Measurements from ENCODE around the gene VPS13C.
A peak's percentile ranks its signal among the peaks of the same experiment; 100 is the strongest.

VPS13C gene

DNA sequence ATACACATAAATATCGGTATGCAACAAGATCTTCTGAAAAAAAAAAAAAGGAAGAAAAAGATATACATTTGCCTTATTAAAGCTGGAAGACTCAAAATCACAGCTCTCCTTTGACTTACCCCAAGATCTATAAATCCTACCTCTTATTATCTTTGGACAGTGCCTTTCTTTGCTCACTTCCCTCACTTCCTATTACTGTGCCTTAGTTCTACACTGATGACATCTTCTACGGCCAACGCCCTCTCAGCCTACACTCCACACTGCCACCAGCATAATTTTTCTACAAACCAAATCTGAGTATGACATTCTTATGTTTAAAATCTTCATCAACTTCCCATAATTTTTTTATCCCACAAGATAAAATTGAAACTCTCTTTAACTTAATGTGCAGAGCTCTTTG is 137.1 kb downstream of the VPS13C start:
- TF ChIP-seq, protein P1, sequence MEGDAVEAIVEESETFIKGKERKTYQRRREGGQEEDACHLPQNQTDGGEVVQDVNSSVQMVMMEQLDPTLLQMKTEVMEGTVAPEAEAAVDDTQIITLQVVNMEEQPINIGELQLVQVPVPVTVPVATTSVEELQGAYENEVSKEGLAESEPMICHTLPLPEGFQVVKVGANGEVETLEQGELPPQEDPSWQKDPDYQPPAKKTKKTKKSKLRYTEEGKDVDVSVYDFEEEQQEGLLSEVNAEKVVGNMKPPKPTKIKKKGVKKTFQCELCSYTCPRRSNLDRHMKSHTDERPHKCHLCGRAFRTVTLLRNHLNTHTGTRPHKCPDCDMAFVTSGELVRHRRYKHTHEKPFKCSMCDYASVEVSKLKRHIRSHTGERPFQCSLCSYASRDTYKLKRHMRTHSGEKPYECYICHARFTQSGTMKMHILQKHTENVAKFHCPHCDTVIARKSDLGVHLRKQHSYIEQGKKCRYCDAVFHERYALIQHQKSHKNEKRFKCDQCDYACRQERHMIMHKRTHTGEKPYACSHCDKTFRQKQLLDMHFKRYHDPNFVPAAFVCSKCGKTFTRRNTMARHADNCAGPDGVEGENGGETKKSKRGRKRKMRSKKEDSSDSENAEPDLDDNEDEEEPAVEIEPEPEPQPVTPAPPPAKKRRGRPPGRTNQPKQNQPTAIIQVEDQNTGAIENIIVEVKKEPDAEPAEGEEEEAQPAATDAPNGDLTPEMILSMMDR (IDR thresholded peaks at IDR 0.05; ENCODE audit: low read depth, low read length) = no peak
- DNase-seq (ENCODE audit: low read depth in 2 of 2) = no peak
- no peak overlapping the region for H3K4me3 ChIP-seq (replicated peaks in 1 of 2; ENCODE audit: low read depth in 2 of 2, low read length in 2 of 2)

DNA sequence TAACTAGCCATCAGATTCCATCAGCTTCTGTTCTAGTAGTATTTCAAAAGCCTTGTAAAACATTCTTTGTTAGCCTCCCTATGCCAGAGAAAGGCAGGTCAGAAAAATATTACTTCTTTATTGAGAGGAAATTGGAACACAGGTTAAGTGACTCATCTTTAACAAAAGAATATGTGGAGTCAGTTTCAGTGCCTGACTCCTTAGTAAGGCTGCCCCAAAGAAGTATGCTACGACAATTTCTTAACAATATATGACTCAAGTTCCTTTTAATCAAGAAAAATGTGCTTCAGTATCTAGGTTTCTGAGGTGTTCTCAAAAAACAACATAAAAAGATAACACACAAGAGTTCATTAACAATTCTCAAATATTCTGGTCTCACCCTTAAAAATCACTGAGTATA is 139.2 kb downstream of the VPS13C start:
- H3K4me3 ChIP-seq (replicated peaks in 1 of 2; ENCODE audit: low read depth in 2 of 2, low read length in 2 of 2) = no peak overlapping the region
- TF ChIP-seq, protein P1 (IDR thresholded peaks at IDR 0.05; ENCODE audit: low read depth, low read length) = no peak
- peak in 1 of 2 donors; percentile 65 for DNase-seq (ENCODE audit: low read depth in 2 of 2)

DNA sequence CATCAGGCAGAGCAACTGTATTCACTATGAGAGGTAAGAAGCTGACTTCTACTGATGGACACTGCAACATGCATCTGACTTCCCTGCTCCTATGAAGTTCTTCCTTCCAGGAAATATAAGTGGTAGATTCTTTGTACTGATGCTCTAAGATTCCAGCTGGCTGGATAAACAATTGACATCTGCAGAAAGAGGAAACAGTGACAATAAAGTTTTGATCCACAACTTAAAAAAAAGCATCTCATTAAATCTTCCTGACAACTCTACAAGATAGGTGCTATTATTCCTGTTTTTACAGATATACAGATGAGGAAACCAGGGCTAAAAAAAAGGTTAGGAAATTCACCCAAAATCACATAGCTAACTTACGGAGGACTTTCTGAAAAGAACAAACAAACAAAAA is 142.8 kb downstream of the VPS13C start:
- TF ChIP-seq, protein P1 (IDR thresholded peaks at IDR 0.05; ENCODE audit: low read depth, low read length) = no peak
- no peak for DNase-seq (ENCODE audit: low read depth in 2 of 2)

DNA sequence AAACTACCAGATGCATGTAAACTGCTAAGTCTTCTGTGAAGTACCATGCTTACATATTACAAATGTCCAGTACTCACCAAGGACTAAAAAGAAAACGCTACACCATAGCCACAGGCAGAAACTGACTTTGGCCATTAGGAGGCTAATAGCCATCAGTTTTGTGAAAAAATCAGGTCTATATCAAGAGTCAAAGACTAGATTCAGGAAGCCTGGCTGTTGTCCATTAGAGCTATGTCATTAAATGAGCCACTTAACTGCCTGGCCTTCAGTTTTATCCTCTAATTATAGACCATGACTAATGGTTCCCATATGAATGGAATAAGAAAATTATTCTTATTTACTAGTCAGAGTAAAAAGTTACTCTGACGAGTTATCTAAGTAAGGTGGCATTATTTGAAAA is 144.1 kb downstream of the VPS13C start:
- DNase-seq (ENCODE audit: low read depth in 2 of 2) = peak in 1 of 2 donors; percentile 16
- TF ChIP-seq, protein P1 (IDR thresholded peaks at IDR 0.05; ENCODE audit: low read depth, low read length) = no peak
- H3K4me3 ChIP-seq (replicated peaks in 1 of 2; ENCODE audit: low read depth in 2 of 2, low read length in 2 of 2) = no peak overlapping the region

More for the DNA sequence above, 142.8 kb downstream of the VPS13C start:
- H3K4me3 ChIP-seq (replicated peaks in 1 of 2; ENCODE audit: low read depth in 2 of 2, low read length in 2 of 2) = no peak overlapping the region

DNA sequence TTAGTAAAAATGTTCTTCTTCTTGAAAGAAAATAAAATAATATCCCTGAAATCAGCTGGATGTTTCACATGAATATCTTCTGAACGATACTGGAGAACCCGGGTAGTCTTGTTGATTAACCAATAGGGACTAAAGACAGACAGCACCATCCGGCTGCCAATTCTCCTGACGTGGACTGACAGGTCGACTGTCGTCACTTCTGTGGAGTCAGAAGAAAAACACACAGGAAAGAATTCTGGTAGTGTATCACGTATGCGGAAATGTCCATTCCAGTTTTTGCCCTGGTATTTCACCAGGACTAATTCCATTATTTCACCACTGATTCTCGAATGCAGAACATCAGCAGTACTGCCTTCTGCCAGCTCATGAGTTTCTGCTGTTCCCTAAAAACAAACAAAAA is 144.6 kb downstream of the VPS13C start:
- TF ChIP-seq, protein P1 (IDR thresholded peaks at IDR 0.05; ENCODE audit: low read depth, low read length) = no peak
- no peak overlapping the region for H3K4me3 ChIP-seq (replicated peaks in 1 of 2; ENCODE audit: low read depth in 2 of 2, low read length in 2 of 2)
- DNase-seq (ENCODE audit: low read depth in 2 of 2) = no peak

DNA sequence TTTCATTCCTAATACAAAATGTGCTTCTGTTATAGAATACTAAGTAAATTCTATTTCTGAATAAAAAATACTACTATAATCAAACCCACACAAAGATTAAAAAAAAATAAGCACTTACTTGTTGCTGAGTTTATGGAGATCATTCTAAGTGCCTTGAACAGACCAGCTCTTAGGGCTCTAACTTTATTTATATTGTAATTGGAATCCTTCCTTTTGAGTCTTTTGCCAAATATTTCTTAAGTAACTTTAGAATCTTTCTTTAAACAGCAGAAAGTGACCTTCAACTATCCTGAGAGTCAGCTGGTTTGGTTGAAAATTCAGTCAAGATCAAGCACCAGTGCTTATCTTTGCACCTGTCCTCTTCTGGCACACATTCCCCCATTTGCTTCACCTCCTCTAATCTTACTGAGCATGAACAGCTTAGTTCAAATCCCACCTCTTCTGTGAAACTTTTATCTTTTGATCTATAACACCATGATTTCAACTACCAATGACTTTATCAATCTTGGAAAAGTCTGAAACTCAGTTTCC is 149.3 kb downstream of the VPS13C start:
- no peak overlapping the region for H3K4me3 ChIP-seq (replicated peaks in 1 of 2; ENCODE audit: low read depth in 2 of 2, low read length in 2 of 2)
- DNase-seq (ENCODE audit: low read depth in 2 of 2) = no peak
- TF ChIP-seq, protein P1 (IDR thresholded peaks at IDR 0.05; ENCODE audit: low read depth, low read length) = no peak

DNA sequence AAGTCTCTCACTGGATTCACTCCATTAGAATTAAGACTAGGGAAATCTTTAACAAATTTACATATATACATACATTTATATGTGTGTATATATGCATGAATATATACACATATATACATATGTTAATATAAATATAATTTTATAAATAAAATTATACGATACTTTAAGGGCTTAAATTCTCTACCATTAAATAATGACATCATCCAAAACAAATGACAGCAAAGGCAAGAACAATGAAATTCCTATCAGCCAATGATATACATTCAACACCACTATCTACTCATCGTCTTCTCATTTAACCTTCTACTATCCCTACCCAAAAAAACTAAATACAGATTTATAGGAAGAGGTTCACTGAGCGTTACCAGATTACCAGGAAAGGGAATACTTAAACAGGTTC is 152.0 kb downstream of the VPS13C start:
- TF ChIP-seq, protein P1 (IDR thresholded peaks at IDR 0.05; ENCODE audit: low read depth, low read length) = no peak
- H3K4me3 ChIP-seq (replicated peaks in 1 of 2; ENCODE audit: low read depth in 2 of 2, low read length in 2 of 2) = no peak overlapping the region
- no peak for DNase-seq (ENCODE audit: low read depth in 2 of 2)

Measured in cardiac fibroblast (primary cell).